ENCODE data around the gene CCNQ. TPM values are rescaled to one million over a fixed set of nuclear protein-coding genes. Genes with fewer than 3 reads are reported as not detected.

The CCNQ gene
- polyA plus RNA-seq, 6 donors from 2014 or later, result 31.9 to 88.0 (median 69.7) TPM

- ATAC-seq (ENCODE audit: low read depth in 2 of 2) (no peak), DNase-seq (no peak)
- peaks cover 0 to 19% (median 4%) of the 10 kb centered on the region in 7 donors for H3K9me3 Mint-ChIP-seq
- no peak overlapping the region for H3K27ac Mint-ChIP-seq
- peaks cover 0 to 3% (median 3%) of the 10 kb centered on the region in 3 donors for H3K4me1 Mint-ChIP-seq
- H3K4me3 Mint-ChIP-seq, result no peak overlapping the region
- H3K36me3 Mint-ChIP-seq, result peaks cover 0 to 8% of the 10 kb centered on the region in 2 donors
- H3K27me3 Mint-ChIP-seq, result peaks cover 5 to 18% (median 17%) of the 10 kb centered on the region in 3 donors
Observed at GRCh38 chrX:153633607-153634180, 34.8 kb upstream of the CCNQ start.

GRCh38 chrX:153633048-153633447 is 34.1 kb upstream of the CCNQ start:
- Mint-ChIP-seq H3K27me3 (peaks cover 5 to 18% (median 15%) of the 10 kb centered on the region in 3 donors), H3K9me3 (peaks cover 0 to 19% (median 4%) of the 10 kb centered on the region in 7 donors), H3K36me3 (peaks cover 0 to 8% of the 10 kb centered on the region in 2 donors)

GRCh38 chrX:153632595-153632946 is 33.6 kb upstream of the CCNQ start:
- Mint-ChIP-seq H3K4me1 (peaks cover 0 to 3% (median 3%) of the 10 kb centered on the region in 3 donors), H3K27ac (no peak overlapping the region), H3K27me3 (peaks cover 5 to 18% (median 15%) of the 10 kb centered on the region in 3 donors), H3K9me3 (peaks cover 0 to 19% (median 4%) of the 10 kb centered on the region in 7 donors), H3K36me3 (peaks cover 0 to 8% of the 10 kb centered on the region in 2 donors), H3K4me3 (no peak overlapping the region)
- DNase-seq (no peak), ATAC-seq (ENCODE audit: low read depth in 2 of 2) (no peak)

More at GRCh38 chrX:153633048-153633447, 34.1 kb upstream of the CCNQ start:
- Mint-ChIP-seq H3K4me3 (no peak overlapping the region), H3K27ac (no peak overlapping the region), H3K4me1 (peaks cover 0 to 3% (median 3%) of the 10 kb centered on the region in 3 donors)
- ATAC-seq (ENCODE audit: low read depth in 2 of 2) (no peak), DNase-seq (no peak)

GRCh38 chrX:153631907-153632594 is 33.1 kb upstream of the CCNQ start:
- Mint-ChIP-seq H3K27ac (no peak overlapping the region), H3K9me3 (peaks cover 0 to 19% (median 4%) of the 10 kb centered on the region in 7 donors), H3K36me3 (peaks cover 0 to 8% of the 10 kb centered on the region in 2 donors), H3K27me3 (peaks cover 5 to 18% (median 15%) of the 10 kb centered on the region in 3 donors), H3K4me1 (peaks cover 0 to 3% (median 3%) of the 10 kb centered on the region in 3 donors), H3K4me3 (no peak overlapping the region)
- ATAC-seq (ENCODE audit: low read depth in 2 of 2) (no peak), DNase-seq (no peak)

- H3K27ac Mint-ChIP-seq, result peak overlapping the region in 1 of 6 donors; percentile 12
- peaks cover 0 to 3% (median 3%) of the 10 kb centered on the region in 3 donors for H3K4me1 Mint-ChIP-seq
- H3K9me3 Mint-ChIP-seq, result peaks cover 0 to 19% (median 4%) of the 10 kb centered on the region in 7 donors
- DNase-seq (no peak), ATAC-seq (ENCODE audit: low read depth in 2 of 2) (no peak)
- peaks cover 5 to 18% (median 15%) of the 10 kb centered on the region in 3 donors for H3K27me3 Mint-ChIP-seq
- H3K36me3 Mint-ChIP-seq, result peaks cover 0 to 8% of the 10 kb centered on the region in 2 donors
- H3K4me3 Mint-ChIP-seq, result no peak overlapping the region
Observed at GRCh38 chrX:153631346-153631745, 32.4 kb upstream of the CCNQ start.

GRCh38 chrX:153628665-153629064 is 29.7 kb upstream of the CCNQ start:
- Mint-ChIP-seq H3K4me1 (no peaks in the 10 kb centered on the region), H3K27ac (no peak overlapping the region), H3K27me3 (peaks cover 5 to 9% (median 8%) of the 10 kb centered on the region in 3 donors), H3K36me3 (peaks cover 0 to 8% of the 10 kb centered on the region in 2 donors), H3K4me3 (no peak overlapping the region), H3K9me3 (peaks cover 0 to 19% (median 4%) of the 10 kb centered on the region in 7 donors)
- DNase-seq (no peak), ATAC-seq (ENCODE audit: low read depth in 2 of 2) (no peak)

GRCh38 chrX:153628129-153628528 is 29.2 kb upstream of the CCNQ start:
- Mint-ChIP-seq H3K4me3 (no peak overlapping the region), H3K4me1 (no peaks in the 10 kb centered on the region), H3K27ac (no peak overlapping the region), H3K9me3 (peaks cover 0 to 19% (median 4%) of the 10 kb centered on the region in 7 donors), H3K36me3 (peaks cover 0 to 8% of the 10 kb centered on the region in 2 donors), H3K27me3 (peaks cover 5 to 13% (median 13%) of the 10 kb centered on the region in 3 donors)
- DNase-seq, result no peak
- no peak for ATAC-seq (ENCODE audit: low read depth in 2 of 2)

GRCh38 chrX:153627675-153628111 is 28.8 kb upstream of the CCNQ start:
- DNase-seq (no peak), ATAC-seq (ENCODE audit: low read depth in 2 of 2) (no peak)
- Mint-ChIP-seq H3K27ac (no peak overlapping the region), H3K36me3 (peaks cover 0 to 8% of the 10 kb centered on the region in 2 donors), H3K4me1 (no peaks in the 10 kb centered on the region), H3K9me3 (peaks cover 0 to 19% (median 4%) of the 10 kb centered on the region in 7 donors), H3K4me3 (no peak overlapping the region), H3K27me3 (peaks cover 7 to 14% (median 13%) of the 10 kb centered on the region in 3 donors)

- peaks cover 0 to 8% of the 10 kb centered on the region in 2 donors for H3K36me3 Mint-ChIP-seq
- H3K27me3 Mint-ChIP-seq, result peaks cover 13 to 18% (median 17%) of the 10 kb centered on the region in 3 donors
- DNase-seq, result no peak
- H3K9me3 Mint-ChIP-seq, result peaks cover 0 to 18% (median 4%) of the 10 kb centered on the region in 7 donors
- no peak overlapping the region for H3K27ac Mint-ChIP-seq
- no peak for ATAC-seq (ENCODE audit: low read depth in 2 of 2)
- no peak overlapping the region for H3K4me3 Mint-ChIP-seq
- H3K4me1 Mint-ChIP-seq, result no peaks in the 10 kb centered on the region
Observed at GRCh38 chrX:153626863-153627674, 28.1 kb upstream of the CCNQ start.

GRCh38 chrX:153626025-153626633 is 27.2 kb upstream of the CCNQ start:
- Mint-ChIP-seq H3K27ac (no peak overlapping the region), H3K4me3 (no peak overlapping the region), H3K27me3 (peaks cover 11 to 22% (median 21%) of the 10 kb centered on the region in 3 donors), H3K36me3 (peaks cover 0 to 5% of the 10 kb centered on the region in 2 donors), H3K9me3 (peaks cover 0 to 10% (median 2%) of the 10 kb centered on the region in 7 donors), H3K4me1 (no peaks in the 10 kb centered on the region)
- no peak for DNase-seq
- ATAC-seq (ENCODE audit: low read depth in 2 of 2), result no peak

GRCh38 chrX:153625271-153626024 is 26.5 kb upstream of the CCNQ start:
- DNase-seq (no peak), ATAC-seq (ENCODE audit: low read depth in 2 of 2) (no peak)
- H3K4me1 Mint-ChIP-seq, result no peaks in the 10 kb centered on the region
- H3K36me3 Mint-ChIP-seq, result no peaks in the 10 kb centered on the region
- no peak overlapping the region for H3K27ac Mint-ChIP-seq
- peaks cover 0 to 3% (median 0%) of the 10 kb centered on the region in 7 donors for H3K9me3 Mint-ChIP-seq
- H3K4me3 Mint-ChIP-seq, result no peak overlapping the region
- peaks cover 8 to 22% (median 21%) of the 10 kb centered on the region in 3 donors for H3K27me3 Mint-ChIP-seq

All from naive B cell (primary cell).